Thymus (tissue), 11 donors: ENCODE results near the gene CYFIP1. TPM values are rescaled to one million over a fixed set of nuclear protein-coding genes. Genes with fewer than 3 reads are reported as not detected.

Source experiments
- DNase-seq, 9 donors: peaks; one replicate each; pipeline ENCODE4 v3.0.0-alpha.2; 2013; ENCODE audit warnings: low spot score in 9 of 9, low read depth in 6 of 9, missing footprints in 1 of 9
- H3K27ac ChIP-seq, 2 donors: one replicate each; pipeline ENCODE4 v1.5.1; 2013; ENCODE audit warnings: control low read depth in 1 of 2, low read depth in 1 of 2, low read length in 1 of 2, mild to moderate bottlenecking in 1 of 2, moderate library complexity in 1 of 2
- H3K27me3 ChIP-seq, 2 donors: one replicate each; pipeline ENCODE4 v1.5.1; 2013; ENCODE audit warnings: low read length in 1 of 2; ENCODE audit not compliant: control insufficient read depth in 2 of 2, insufficient read depth in 1 of 2
- H3K36me3 ChIP-seq, 2 donors: one replicate each; pipeline ENCODE4 v1.5.1; 2013; ENCODE audit warnings: low read length in 1 of 2, mild to moderate bottlenecking in 1 of 2, moderate library complexity in 1 of 2; ENCODE audit not compliant: control insufficient read depth in 2 of 2, insufficient read depth in 2 of 2
- H3K4me1 ChIP-seq, 2 donors: one replicate each; pipeline ENCODE4 v1.5.1; 2013; ENCODE audit warnings: low read length in 2 of 2; ENCODE audit not compliant: control insufficient read depth in 2 of 2, insufficient read depth in 2 of 2
- H3K4me3 ChIP-seq, 2 donors: one replicate each; pipeline ENCODE4 v1.5.1; 2013; ENCODE audit warnings: low read length in 2 of 2, control low read depth in 1 of 2, mild to moderate bottlenecking in 1 of 2
- H3K9me3 ChIP-seq, 2 donors: one replicate each; pipeline ENCODE4 v1.5.1; 2013; ENCODE audit warnings: low read length in 1 of 2, mild to moderate bottlenecking in 1 of 2; ENCODE audit not compliant: control insufficient read depth in 2 of 2, insufficient read depth in 1 of 2
- WGBS: extraction: QIAGEN DNeasy Blood & Tissue Kit; methylation state at CpG from one replicate; pipeline ENCODE4 v1.1.7; 2013; 5-methylcytosine and 5-hydroxymethylcytosine counted together
- polyA plus RNA-seq: library from polyadenylated mRNA; stranded (reverse); fragments of 200-250 nt; gene quantifications from one replicate; pipeline ENCODE4 v1.2.3, GENCODE V29; 2013
- total RNA-seq: library from RNA; stranded (reverse); fragments of 120-200 nt; gene quantifications from one replicate; pipeline ENCODE4 v1.2.4, GENCODE V29; 2013
- donor health status: healthy.

CYFIP1 gene
- total and polyA plus RNA-seq, 2 donors, result 19.6 to 23.3 TPM

DNA sequence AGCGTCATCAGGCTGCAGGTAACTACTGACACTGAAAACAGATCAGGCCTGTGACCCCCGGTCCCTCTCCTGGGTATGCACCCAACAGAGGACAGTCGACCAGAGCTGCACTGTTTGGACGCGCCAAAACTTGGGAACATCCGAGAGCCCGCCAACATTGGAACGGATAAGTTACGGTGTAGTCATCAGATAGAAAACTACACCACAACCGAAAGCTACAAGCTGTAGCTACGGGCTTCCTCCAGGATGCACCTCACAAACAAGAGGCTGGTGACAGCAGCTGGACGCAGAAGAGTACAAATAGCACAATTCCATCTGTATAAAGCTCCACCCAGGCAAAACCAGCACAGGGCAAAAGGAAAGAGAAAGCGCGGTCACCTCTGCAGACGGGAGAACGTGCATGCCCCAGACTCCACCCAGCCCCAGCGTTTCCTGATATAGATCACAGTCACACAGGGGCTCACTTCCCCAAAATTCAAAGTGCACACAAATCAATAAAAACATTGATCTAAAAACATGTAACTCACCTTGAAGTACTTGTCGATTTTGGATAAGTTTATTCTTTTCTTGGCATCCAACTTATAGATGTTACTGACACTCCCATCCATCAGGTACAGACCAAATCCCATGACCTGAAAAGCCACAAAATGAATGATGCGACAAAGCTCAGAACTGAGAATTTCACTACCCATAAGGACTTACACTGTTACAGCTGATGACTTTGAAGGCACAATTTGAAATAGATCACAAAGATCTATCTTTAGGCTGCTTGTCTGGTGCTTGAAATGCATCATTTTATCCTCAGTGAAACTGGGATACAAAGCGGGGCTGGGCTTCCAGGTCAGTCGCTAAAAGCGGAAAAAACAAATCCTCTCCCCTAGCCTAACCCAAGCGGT lies 43.3 kb downstream of the CYFIP1 start:
- H3K9me3 ChIP-seq, result no peaks in the 10 kb centered on the region
- H3K4me1 ChIP-seq, result no peaks in the 10 kb centered on the region
- no peak overlapping the region for H3K4me3 ChIP-seq
- no peak overlapping the region for H3K27ac ChIP-seq
- no peaks in the 10 kb centered on the region for H3K27me3 ChIP-seq
- 88% methylated on average over 23 of the region's 23 CpGs for WGBS
- no peak for DNase-seq
- H3K36me3 ChIP-seq, result no peaks in the 10 kb centered on the region

GRCh38 chr15:22933641-22934061 lies 46.5 kb downstream of the CYFIP1 start:
- 96% methylated on average over 9 of the region's 9 CpGs for WGBS
- H3K36me3 ChIP-seq, result no peaks in the 10 kb centered on the region

GRCh38 chr15:22931784-22932536 lies 48.2 kb downstream of the CYFIP1 start:
- no peak overlapping the region for H3K4me3 ChIP-seq
- DNase-seq, result no peak
- H3K9me3 ChIP-seq, result no peaks in the 10 kb centered on the region
- H3K27ac ChIP-seq, result no peak overlapping the region
- H3K36me3 ChIP-seq, result no peaks in the 10 kb centered on the region
- H3K27me3 ChIP-seq, result no peaks in the 10 kb centered on the region
- 95% methylated on average over 28 of the region's 28 CpGs for WGBS
- H3K4me1 ChIP-seq, result no peaks in the 10 kb centered on the region

More at GRCh38 chr15:22933641-22934061, 46.5 kb downstream of the CYFIP1 start:
- H3K4me3 ChIP-seq, result no peak overlapping the region
- H3K27me3 ChIP-seq, result no peaks in the 10 kb centered on the region
- H3K4me1 ChIP-seq, result no peaks in the 10 kb centered on the region
- H3K27ac ChIP-seq, result no peak overlapping the region
- no peak for DNase-seq
- no peaks in the 10 kb centered on the region for H3K9me3 ChIP-seq

DNA sequence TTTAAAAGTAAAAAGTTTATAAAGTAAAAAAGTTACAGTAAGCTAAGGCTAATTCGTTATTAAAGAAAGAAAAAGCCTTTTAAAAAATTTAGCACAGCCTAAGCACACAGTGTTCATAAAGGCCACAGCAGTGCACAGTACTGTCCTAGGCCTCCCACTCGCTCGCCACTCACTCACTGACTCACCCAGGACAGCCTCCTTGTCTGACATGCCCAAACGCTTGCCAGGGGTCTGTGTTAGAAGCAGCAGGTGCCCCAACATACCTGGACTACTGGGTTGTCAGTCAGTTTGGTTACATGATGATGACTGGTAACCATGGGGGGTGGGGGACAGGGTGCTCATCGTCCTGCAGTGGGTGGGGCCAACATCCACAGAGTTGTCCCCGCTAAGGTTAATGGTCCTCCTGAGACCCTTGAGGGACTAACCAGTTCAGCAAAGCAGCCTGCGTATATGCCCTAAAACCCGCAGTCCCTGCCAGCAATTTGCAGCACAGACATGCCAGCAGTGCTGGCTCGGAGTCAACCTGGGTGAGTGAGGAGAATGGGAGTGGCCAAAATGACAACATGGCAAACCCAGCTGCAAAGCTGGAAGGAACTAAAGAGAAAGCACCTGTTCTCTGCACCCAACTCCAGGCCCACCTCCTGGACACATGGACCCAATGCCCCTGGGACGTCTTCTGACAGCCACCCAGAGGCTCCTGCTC lies 49.2 kb downstream of the CYFIP1 start:
- H3K4me1 ChIP-seq, result no peaks in the 10 kb centered on the region
- H3K27ac ChIP-seq, result no peak overlapping the region
- WGBS, result 94% methylated on average over 10 of the region's 10 CpGs
- H3K27me3 ChIP-seq, result no peaks in the 10 kb centered on the region
- DNase-seq, result no peak
- H3K9me3 ChIP-seq, result no peaks in the 10 kb centered on the region
- H3K4me3 ChIP-seq, result no peak overlapping the region
- H3K36me3 ChIP-seq, result no peaks in the 10 kb centered on the region

- WGBS, result 99% methylated on average over 25 of the region's 25 CpGs
- Histone ChIP-seq H3K4me3 (no peak overlapping the region), H3K9me3 (no peaks in the 10 kb centered on the region), H3K27ac (no peak overlapping the region), H3K27me3 (no peaks in the 10 kb centered on the region), H3K4me1 (no peaks in the 10 kb centered on the region), H3K36me3 (no peaks in the 10 kb centered on the region)
- DNase-seq, result no peak
Observed at GRCh38 chr15:22927761-22928160, 52.4 kb downstream of the CYFIP1 start.

DNA sequence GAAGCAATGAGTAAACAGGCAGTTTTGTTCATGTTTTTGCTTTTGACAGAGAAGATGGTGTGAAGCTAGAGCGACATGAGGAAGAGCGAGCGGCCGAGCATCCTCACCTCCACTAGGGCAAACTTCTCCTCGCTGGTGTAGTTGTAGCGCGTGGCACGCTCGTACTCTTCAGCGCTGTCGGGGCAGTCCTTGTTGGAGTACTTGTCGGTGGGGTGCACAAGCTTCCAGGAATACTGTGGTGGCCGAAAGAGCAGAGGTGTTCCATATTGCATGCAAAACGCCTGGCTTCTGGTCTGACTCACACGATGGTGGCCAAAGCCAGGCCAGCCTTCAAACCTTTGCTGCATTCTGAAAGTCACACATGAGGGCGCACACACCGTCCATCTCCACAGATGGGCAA lies 54.3 kb downstream of the CYFIP1 start:
- no peaks in the 10 kb centered on the region for H3K36me3 ChIP-seq
- WGBS, result 95% methylated on average over 17 of the region's 17 CpGs
- no peak for DNase-seq

DNA sequence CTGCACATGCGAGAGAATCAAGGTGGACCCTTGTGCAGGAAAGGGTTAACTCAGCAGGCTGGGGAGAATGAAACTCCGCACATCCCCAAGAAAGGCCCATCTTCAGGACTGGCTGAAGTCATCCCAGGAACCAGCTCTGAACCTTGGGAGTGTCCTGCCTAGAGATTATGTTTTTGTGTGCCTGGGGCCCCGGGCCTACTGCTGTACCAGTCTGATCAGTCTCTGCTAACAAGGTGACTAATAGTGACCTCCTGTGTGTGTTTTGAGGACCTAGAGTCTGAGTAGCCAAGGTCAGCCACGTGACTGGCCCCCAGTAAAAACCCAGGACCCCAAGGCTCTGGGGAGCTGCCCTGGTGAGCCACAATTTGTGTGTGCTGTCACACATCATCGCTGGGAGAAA lies 58.2 kb downstream of the CYFIP1 start:
- Histone ChIP-seq H3K27me3 (no peaks in the 10 kb centered on the region), H3K9me3 (no peaks in the 10 kb centered on the region), H3K4me3 (no peak overlapping the region), H3K4me1 (no peaks in the 10 kb centered on the region), H3K27ac (no peak overlapping the region), H3K36me3 (no peaks in the 10 kb centered on the region)
- no peak for DNase-seq
- 96% methylated on average over 5 of the region's 5 CpGs for WGBS

More for the DNA sequence above, 54.3 kb downstream of the CYFIP1 start:
- Histone ChIP-seq H3K9me3 (no peaks in the 10 kb centered on the region), H3K27me3 (no peaks in the 10 kb centered on the region), H3K4me3 (no peak overlapping the region), H3K27ac (no peak overlapping the region), H3K4me1 (no peaks in the 10 kb centered on the region)

DNA sequence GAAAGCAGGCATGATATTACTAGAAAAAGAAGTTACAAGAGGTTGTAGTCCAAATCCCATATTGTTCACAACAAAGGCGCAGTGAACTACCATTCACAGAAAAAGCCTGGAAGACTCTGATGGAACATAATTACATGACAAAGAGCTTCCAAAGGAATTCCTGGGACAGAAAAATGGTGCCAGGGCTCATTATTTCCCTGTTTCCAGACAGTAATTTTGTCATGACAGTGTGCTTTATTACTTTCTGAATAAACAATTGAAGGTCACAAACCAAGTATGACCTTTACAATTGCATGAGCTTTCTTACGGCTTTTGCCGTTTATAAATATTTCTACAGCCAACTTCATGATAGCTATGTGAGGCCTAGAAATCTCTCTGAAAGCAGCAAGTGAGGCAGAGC lies 61.0 kb downstream of the CYFIP1 start:
- Histone ChIP-seq H3K27ac (no peak overlapping the region), H3K4me3 (no peak overlapping the region), H3K9me3 (no peaks in the 10 kb centered on the region), H3K4me1 (no peaks in the 10 kb centered on the region), H3K27me3 (no peaks in the 10 kb centered on the region), H3K36me3 (no peaks in the 10 kb centered on the region)
- DNase-seq, result no peak
- WGBS, result 98% methylated on average over 3 of the region's 3 CpGs
